ENCODE data around the gene HES3.

DNA sequence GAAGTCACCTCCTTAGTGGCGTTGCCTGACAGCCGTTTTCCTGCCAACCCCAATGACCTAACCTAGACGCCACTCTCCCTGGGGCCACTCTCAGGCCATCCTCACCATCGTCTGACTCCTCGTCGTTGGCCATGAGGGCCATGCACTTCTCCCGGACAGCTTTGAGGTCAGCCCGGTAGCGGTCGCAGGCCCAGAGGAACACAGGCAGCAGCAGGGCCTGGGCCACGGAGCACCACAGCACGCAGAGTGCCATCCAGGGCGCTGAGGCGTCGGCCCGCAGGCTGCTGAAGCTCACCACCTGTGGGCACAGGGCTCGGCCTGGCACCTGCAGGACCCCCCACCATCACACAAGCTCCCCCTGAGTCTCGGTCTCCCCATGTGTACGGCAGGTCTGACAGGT lies 7.3 kb downstream of the HES3 start:
- TF ChIP-seq, protein P1, sequence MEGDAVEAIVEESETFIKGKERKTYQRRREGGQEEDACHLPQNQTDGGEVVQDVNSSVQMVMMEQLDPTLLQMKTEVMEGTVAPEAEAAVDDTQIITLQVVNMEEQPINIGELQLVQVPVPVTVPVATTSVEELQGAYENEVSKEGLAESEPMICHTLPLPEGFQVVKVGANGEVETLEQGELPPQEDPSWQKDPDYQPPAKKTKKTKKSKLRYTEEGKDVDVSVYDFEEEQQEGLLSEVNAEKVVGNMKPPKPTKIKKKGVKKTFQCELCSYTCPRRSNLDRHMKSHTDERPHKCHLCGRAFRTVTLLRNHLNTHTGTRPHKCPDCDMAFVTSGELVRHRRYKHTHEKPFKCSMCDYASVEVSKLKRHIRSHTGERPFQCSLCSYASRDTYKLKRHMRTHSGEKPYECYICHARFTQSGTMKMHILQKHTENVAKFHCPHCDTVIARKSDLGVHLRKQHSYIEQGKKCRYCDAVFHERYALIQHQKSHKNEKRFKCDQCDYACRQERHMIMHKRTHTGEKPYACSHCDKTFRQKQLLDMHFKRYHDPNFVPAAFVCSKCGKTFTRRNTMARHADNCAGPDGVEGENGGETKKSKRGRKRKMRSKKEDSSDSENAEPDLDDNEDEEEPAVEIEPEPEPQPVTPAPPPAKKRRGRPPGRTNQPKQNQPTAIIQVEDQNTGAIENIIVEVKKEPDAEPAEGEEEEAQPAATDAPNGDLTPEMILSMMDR (IDR thresholded peaks at IDR 0.05; ENCODE audit: low read depth, low read length), result no peak
- no peak for TF ChIP-seq EZH2phosphoT487 (IDR thresholded peaks at IDR 0.05; ENCODE audit: low read depth)

Data from OCI-LY3 (cell line).